T-helper 9 cell (primary cell): ENCODE results near the gene SUMO4.

Source experiments
- DNase-seq: peaks from one replicate; pipeline ENCODE4 v3.0.0-alpha.2; 2020
- total RNA-seq, 2 donors: gene quantifications; one replicate each; lab custom pipeline; 2026; lab: John Stamatoyannopoulos, UW

Gene SUMO4
- 3.7 to 8.2 reads per million in 2 donors for total RNA-seq

- DNase-seq, result no peak
Measured at GRCh38 chr6:149400050-149400449, at the start of gene SUMO4. Gene SUMO4 (plus strand): TSS chr6:149400262. CDS start chr6:149400392, 130 bp downstream.

- no peak for DNase-seq
Measured at GRCh38 chr6:149354009-149354408, 46.1 kb upstream of the SUMO4 start.

GRCh38 chr6:149356081-149356750, 43.8 kb upstream of the SUMO4 start:
- DNase-seq, result no peak

GRCh38 chr6:149357726-149358538, 42.1 kb upstream of the SUMO4 start:
- no peak for DNase-seq

GRCh38 chr6:149359440-149359839, 40.6 kb upstream of the SUMO4 start:
- DNase-seq, result no peak

- no peak for DNase-seq
Measured at GRCh38 chr6:149360536-149360935, 39.5 kb upstream of the SUMO4 start.

GRCh38 chr6:149362289-149362688, 37.8 kb upstream of the SUMO4 start:
- DNase-seq, result no peak

GRCh38 chr6:149363154-149363553, 36.9 kb upstream of the SUMO4 start:
- DNase-seq, result no peak

- no peak for DNase-seq
Measured at GRCh38 chr6:149364557-149364956, 35.5 kb upstream of the SUMO4 start.

- no peak for DNase-seq
Measured at GRCh38 chr6:149365197-149365596, 34.9 kb upstream of the SUMO4 start.

GRCh38 chr6:149366267-149366921, 33.7 kb upstream of the SUMO4 start:
- DNase-seq, result no peak

GRCh38 chr6:149368065-149368464, 32.0 kb upstream of the SUMO4 start:
- no peak for DNase-seq

GRCh38 chr6:149371154-149371553, 28.9 kb upstream of the SUMO4 start:
- no peak for DNase-seq

- no peak for DNase-seq
Measured at GRCh38 chr6:149372062-149372461, 28.0 kb upstream of the SUMO4 start.

GRCh38 chr6:149373511-149373910, 26.6 kb upstream of the SUMO4 start:
- DNase-seq, result no peak

- no peak for DNase-seq
Measured at GRCh38 chr6:149379977-149380376, 20.1 kb upstream of the SUMO4 start.

GRCh38 chr6:149380523-149380922, 19.5 kb upstream of the SUMO4 start:
- DNase-seq, result no peak

GRCh38 chr6:149383371-149383770, 16.7 kb upstream of the SUMO4 start:
- DNase-seq, result no peak

- DNase-seq, result no peak
Measured at GRCh38 chr6:149384464-149384863, 15.6 kb upstream of the SUMO4 start.

GRCh38 chr6:149385998-149386646, 13.9 kb upstream of the SUMO4 start:
- no peak for DNase-seq

GRCh38 chr6:149387779-149388512, 12.1 kb upstream of the SUMO4 start:
- no peak for DNase-seq

GRCh38 chr6:149389509-149390297, 10.4 kb upstream of the SUMO4 start:
- DNase-seq, result no peak
